Mucosa of rectum (tissue), 2 donors: Measurements from ENCODE around the gene PARD3.
A peak's percentile ranks its signal among the peaks of the same experiment; 100 is the strongest.

Experiments
- H3K27ac ChIP-seq, 2 donors: one replicate each; pipeline ENCODE4 v1.7.0; 2013; ENCODE audit warnings: inconsistent platforms in 2 of 2, low read depth in 2 of 2, low read length in 2 of 2
- H3K27me3 ChIP-seq, 2 donors: one replicate each; pipeline ENCODE4 v1.7.0; 2013; ENCODE audit warnings: low read length in 2 of 2; ENCODE audit not compliant: control insufficient read depth in 2 of 2, insufficient read depth in 2 of 2
- H3K36me3 ChIP-seq, 2 donors: one replicate each; pipeline ENCODE4 v1.7.0; 2013; ENCODE audit warnings: low read length in 2 of 2; ENCODE audit not compliant: control insufficient read depth in 2 of 2, insufficient read depth in 2 of 2
- H3K4me1 ChIP-seq, 2 donors: one replicate each; pipeline ENCODE4 v1.7.0; 2013; ENCODE audit warnings: low read length in 2 of 2, mild to moderate bottlenecking in 1 of 2; ENCODE audit not compliant: control insufficient read depth in 2 of 2, insufficient read depth in 2 of 2
- H3K4me3 ChIP-seq, 2 donors: one replicate each; pipeline ENCODE4 v1.7.0; 2013; ENCODE audit warnings: low read length in 2 of 2
- H3K9ac ChIP-seq, 2 donors: one replicate each; pipeline ENCODE4 v1.7.0; 2013; ENCODE audit warnings: low read length in 2 of 2, low read depth in 1 of 2, mild to moderate bottlenecking in 1 of 2
- H3K9me3 ChIP-seq, 2 donors: one replicate each; pipeline ENCODE4 v1.7.0; 2013; ENCODE audit warnings: low read length in 2 of 2; ENCODE audit not compliant: control insufficient read depth in 2 of 2
- donor health status: healthy.
- donor health status: Normal muscosa, but diverticular disease.

The PARD3 gene

GRCh38 chr10:34734918-34735317, 80.2 kb downstream of the PARD3 start:
- Histone ChIP-seq H3K36me3 (no peaks in the 10 kb centered on the region), H3K27ac (no peak overlapping the region), H3K4me1 (peaks cover 6 to 11% of the 10 kb centered on the region in 2 donors), H3K9me3 (no peaks in the 10 kb centered on the region), H3K9ac (no peak overlapping the region), H3K27me3 (no peaks in the 10 kb centered on the region), H3K4me3 (no peak overlapping the region)

- H3K36me3 ChIP-seq: no peaks in the 10 kb centered on the region
- H3K27ac ChIP-seq: no peak overlapping the region
- no peak overlapping the region for H3K9ac ChIP-seq
- H3K4me1 ChIP-seq: peaks cover 6 to 9% of the 10 kb centered on the region in 2 donors
- no peaks in the 10 kb centered on the region for H3K9me3 ChIP-seq
- H3K27me3 ChIP-seq: no peaks in the 10 kb centered on the region
- H3K4me3 ChIP-seq: no peak overlapping the region
Measured at GRCh38 chr10:34732926-34733325, 82.2 kb downstream of the PARD3 start.

- Histone ChIP-seq H3K4me3 (no peak overlapping the region), H3K27me3 (no peaks in the 10 kb centered on the region), H3K9ac (no peak overlapping the region), H3K27ac (no peak overlapping the region), H3K36me3 (no peaks in the 10 kb centered on the region), H3K9me3 (no peaks in the 10 kb centered on the region), H3K4me1 (peaks cover 0 to 4% of the 10 kb centered on the region in 2 donors)
Measured at GRCh38 chr10:34731885-34732701, 83.0 kb downstream of the PARD3 start.

- Histone ChIP-seq H3K4me3 (no peak overlapping the region), H3K9me3 (no peaks in the 10 kb centered on the region), H3K4me1 (no peaks in the 10 kb centered on the region), H3K27ac (no peak overlapping the region), H3K36me3 (no peaks in the 10 kb centered on the region), H3K27me3 (no peaks in the 10 kb centered on the region), H3K9ac (no peak overlapping the region)
Measured at GRCh38 chr10:34731213-34731612, 83.9 kb downstream of the PARD3 start.

GRCh38 chr10:34730726-34731125, 84.4 kb downstream of the PARD3 start:
- no peak overlapping the region for H3K27ac ChIP-seq
- no peak overlapping the region for H3K4me3 ChIP-seq
- H3K4me1 ChIP-seq: no peaks in the 10 kb centered on the region
- no peaks in the 10 kb centered on the region for H3K27me3 ChIP-seq
- no peaks in the 10 kb centered on the region for H3K36me3 ChIP-seq
- H3K9me3 ChIP-seq: no peaks in the 10 kb centered on the region
- H3K9ac ChIP-seq: no peak overlapping the region

GRCh38 chr10:34729619-34730018, 85.5 kb downstream of the PARD3 start:
- no peaks in the 10 kb centered on the region for H3K4me1 ChIP-seq
- no peaks in the 10 kb centered on the region for H3K9me3 ChIP-seq
- no peak overlapping the region for H3K27ac ChIP-seq
- no peaks in the 10 kb centered on the region for H3K36me3 ChIP-seq
- no peak overlapping the region for H3K9ac ChIP-seq
- no peak overlapping the region for H3K4me3 ChIP-seq
- H3K27me3 ChIP-seq: no peaks in the 10 kb centered on the region

GRCh38 chr10:34728361-34728760, 86.7 kb downstream of the PARD3 start:
- H3K9ac ChIP-seq: no peak overlapping the region
- no peak overlapping the region for H3K4me3 ChIP-seq
- no peaks in the 10 kb centered on the region for H3K9me3 ChIP-seq
- H3K36me3 ChIP-seq: no peaks in the 10 kb centered on the region
- H3K27me3 ChIP-seq: no peaks in the 10 kb centered on the region
- peaks cover 0 to 7% of the 10 kb centered on the region in 2 donors for H3K4me1 ChIP-seq
- no peak overlapping the region for H3K27ac ChIP-seq

GRCh38 chr10:34727595-34728033, 87.5 kb downstream of the PARD3 start:
- peaks cover 0 to 7% of the 10 kb centered on the region in 2 donors for H3K4me1 ChIP-seq
- no peaks in the 10 kb centered on the region for H3K9me3 ChIP-seq
- no peak overlapping the region for H3K27ac ChIP-seq
- no peak overlapping the region for H3K4me3 ChIP-seq
- H3K9ac ChIP-seq: no peak overlapping the region
- H3K27me3 ChIP-seq: no peaks in the 10 kb centered on the region
- no peaks in the 10 kb centered on the region for H3K36me3 ChIP-seq

GRCh38 chr10:34726862-34727261, 88.2 kb downstream of the PARD3 start:
- Histone ChIP-seq H3K36me3 (no peaks in the 10 kb centered on the region), H3K9ac (peak overlapping the region in 1 of 2 donors; percentile 12), H3K4me1 (peaks cover 0 to 7% of the 10 kb centered on the region in 2 donors), H3K27ac (no peak overlapping the region), H3K27me3 (no peaks in the 10 kb centered on the region), H3K4me3 (no peak overlapping the region), H3K9me3 (no peaks in the 10 kb centered on the region)

GRCh38 chr10:34723750-34724149, 91.3 kb downstream of the PARD3 start:
- Histone ChIP-seq H3K36me3 (no peaks in the 10 kb centered on the region), H3K4me1 (peaks cover 0 to 7% of the 10 kb centered on the region in 2 donors), H3K27ac (no peak overlapping the region), H3K4me3 (no peak overlapping the region), H3K27me3 (no peaks in the 10 kb centered on the region), H3K9ac (peak overlapping the region in 1 of 2 donors; percentile 38), H3K9me3 (no peaks in the 10 kb centered on the region)
